GM18499 (cell line): ENCODE measurements around the gene TATDN3.
A peak's percentile ranks its signal among the peaks of the same experiment; 100 is the strongest.
"Not testable (repeated sequence)": the region's sequence is repeated elsewhere in the genome, so short reads cannot be mapped to it uniquely, and the experiment has no call there.

Experiments used
- ATAC-seq: cut with Tn5 transposase; IDR thresholded peaks from one replicate; pipeline ENCODE4 v1.9.1; 2021; ENCODE audit warnings: moderate number of reproducible peaks; ENCODE audit not compliant: insufficient read depth, unreplicated experiment

Gene TATDN3

GRCh38 chr1:212791676-212792395, at the start of gene TATDN3, which contains the start of gene NSL1:
TATDN3 (plus strand) TSS chr1:212791894; CDS start chr1:212791922, 28 bp downstream.
NSL1 (minus strand) TSS chr1:212791777; CDS start chr1:212791763, 14 bp downstream.
- peak; percentile 44 for ATAC-seq

GRCh38 chr1:212743901-212744475, 47.7 kb upstream of the TATDN3 start:
- no peak for ATAC-seq

- ATAC-seq = no peak
Measured at GRCh38 chr1:212745303-212745702, 46.4 kb upstream of the TATDN3 start.

- ATAC-seq = no peak
Measured at GRCh38 chr1:212746546-212746945, 45.1 kb upstream of the TATDN3 start.

- ATAC-seq = no peak
Measured at GRCh38 chr1:212749821-212750535, 41.7 kb upstream of the TATDN3 start.

- no peak for ATAC-seq
Measured at GRCh38 chr1:212752252-212752933, 39.3 kb upstream of the TATDN3 start.

- no peak for ATAC-seq
Measured at GRCh38 chr1:212752934-212753497, 38.7 kb upstream of the TATDN3 start.

- no peak for ATAC-seq
Measured at GRCh38 chr1:212753749-212754148, 37.9 kb upstream of the TATDN3 start.

- no peak for ATAC-seq
Measured at GRCh38 chr1:212754193-212754592, 37.5 kb upstream of the TATDN3 start.

GRCh38 chr1:212754680-212755079, 37.0 kb upstream of the TATDN3 start:
- ATAC-seq = no peak

GRCh38 chr1:212759683-212760082, 32.0 kb upstream of the TATDN3 start:
- ATAC-seq = no peak

- no peak for ATAC-seq
Measured at GRCh38 chr1:212760126-212760823, 31.4 kb upstream of the TATDN3 start.

GRCh38 chr1:212762234-212762633, 29.5 kb upstream of the TATDN3 start:
- no peak for ATAC-seq

GRCh38 chr1:212762839-212763238, 28.9 kb upstream of the TATDN3 start:
- ATAC-seq = no peak

GRCh38 chr1:212764718-212765281, 26.9 kb upstream of the TATDN3 start:
- not testable (repeated sequence) for ATAC-seq

GRCh38 chr1:212766825-212767224, 24.9 kb upstream of the TATDN3 start:
- ATAC-seq = not testable (repeated sequence)

GRCh38 chr1:212769459-212770167, 22.1 kb upstream of the TATDN3 start:
- ATAC-seq = peak; percentile 71

GRCh38 chr1:212771341-212771740, 20.4 kb upstream of the TATDN3 start:
- ATAC-seq = no peak

GRCh38 chr1:212773011-212773410, 18.7 kb upstream of the TATDN3 start:
- no peak for ATAC-seq
